ENCODE results near the gene ASPA. TPM values are rescaled to one million over a fixed set of nuclear protein-coding genes. Genes with fewer than 3 reads are reported as not detected.

ASPA gene
- total RNA-seq, 2 experiments from 2014 or later, result not detected

- ChIA-PET CTCF (no interaction called here), POLR2A (no interaction called here)
Measured at GRCh38 chr17:3532106-3532858, 56.5 kb downstream of the ASPA start.

DNA sequence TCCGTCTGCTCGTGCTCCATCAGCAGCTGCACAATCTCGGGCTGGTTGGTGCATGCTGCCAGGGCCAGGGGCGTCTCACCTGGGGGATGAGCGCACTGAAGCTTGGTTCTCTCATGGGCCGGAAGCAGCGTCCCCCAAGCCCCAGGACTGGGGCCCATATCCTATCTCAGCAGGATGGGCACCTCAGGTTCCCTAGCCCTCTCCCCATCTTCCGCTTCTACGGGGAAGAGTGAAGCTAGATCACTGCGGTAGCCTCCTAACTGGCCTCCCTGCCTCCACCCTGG, 57.0 kb downstream of the ASPA start:
- ChIA-PET CTCF (no interaction called here), POLR2A (no interaction called here)

DNA sequence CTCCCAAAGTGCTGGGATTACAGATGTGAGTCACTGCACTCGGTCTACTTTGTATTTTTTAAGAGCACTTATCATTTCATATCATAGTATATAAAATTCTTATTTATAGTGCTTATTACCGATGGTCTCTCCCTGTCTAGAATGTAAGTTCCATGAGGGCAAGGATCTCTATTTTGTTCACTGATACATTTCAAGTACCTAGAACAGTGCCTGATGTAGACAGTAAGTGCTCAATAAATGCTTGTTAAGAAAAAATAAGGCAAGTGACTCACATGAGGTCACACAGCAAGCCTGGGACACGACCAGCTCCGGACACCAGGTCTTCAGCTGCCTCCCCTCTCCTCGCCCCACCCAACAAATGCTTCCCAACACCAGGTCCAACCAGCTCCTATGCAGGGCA, 58.0 kb downstream of the ASPA start:
- ChIA-PET POLR2A (no interaction called here), CTCF (no interaction called here)

DNA sequence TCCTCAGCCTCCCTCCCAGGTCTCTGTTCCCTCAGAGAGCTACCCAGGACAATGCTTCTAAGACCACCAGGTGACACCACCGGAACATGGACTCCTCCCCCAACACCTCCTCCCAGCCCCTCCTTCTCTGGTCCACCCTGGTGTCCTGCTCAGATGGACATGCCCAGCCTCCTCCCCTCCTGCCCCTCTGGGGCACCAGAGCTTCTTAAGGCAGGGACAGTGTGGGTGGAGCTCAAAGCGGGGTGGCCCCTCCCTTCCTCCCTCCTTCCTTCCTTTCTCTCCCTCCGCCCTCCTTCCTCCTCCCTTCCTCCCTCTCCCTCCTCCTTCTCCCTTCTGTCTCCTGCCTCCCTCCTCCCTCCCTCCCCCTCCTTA, 59.1 kb downstream of the ASPA start:
- POLR2A ChIA-PET, result no interaction called here
- CTCF ChIA-PET, result interaction anchor here (0.6 kb wide), 1 partner anchor 308 kb away, joined by 3 read pairs; no protein-coding TSS in a partner anchor

- POLR2A ChIA-PET, result no interaction called here
- CTCF ChIA-PET, result interaction anchor here (0.6 to 1.0 kb wide), 3 partner anchors 13 to 308 kb away, joined by 3 read pairs; no protein-coding TSS in a partner anchor
Measured at GRCh38 chr17:3535253-3535995, 59.6 kb downstream of the ASPA start.

DNA sequence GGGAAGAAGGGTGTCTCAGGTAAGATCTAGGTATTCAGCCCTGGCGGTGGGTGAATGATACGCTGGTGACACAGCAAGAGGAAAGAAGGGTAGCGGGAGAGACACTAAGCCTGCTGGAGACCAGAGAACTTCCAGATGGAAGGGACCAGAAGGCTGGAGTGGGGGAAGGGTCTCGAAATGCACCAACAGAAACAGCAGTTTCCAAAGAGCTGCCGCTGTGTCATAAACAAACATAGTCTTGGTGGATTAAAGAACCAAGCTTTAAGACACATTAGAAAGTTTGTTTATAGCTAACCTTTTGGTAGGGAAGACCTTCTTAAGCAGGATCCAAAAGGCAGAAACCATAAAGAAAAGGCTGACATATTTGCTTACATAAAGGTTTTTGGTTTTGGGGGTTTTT, 60.9 kb downstream of the ASPA start:
- ChIA-PET POLR2A (no interaction called here), CTCF (no interaction called here)

DNA sequence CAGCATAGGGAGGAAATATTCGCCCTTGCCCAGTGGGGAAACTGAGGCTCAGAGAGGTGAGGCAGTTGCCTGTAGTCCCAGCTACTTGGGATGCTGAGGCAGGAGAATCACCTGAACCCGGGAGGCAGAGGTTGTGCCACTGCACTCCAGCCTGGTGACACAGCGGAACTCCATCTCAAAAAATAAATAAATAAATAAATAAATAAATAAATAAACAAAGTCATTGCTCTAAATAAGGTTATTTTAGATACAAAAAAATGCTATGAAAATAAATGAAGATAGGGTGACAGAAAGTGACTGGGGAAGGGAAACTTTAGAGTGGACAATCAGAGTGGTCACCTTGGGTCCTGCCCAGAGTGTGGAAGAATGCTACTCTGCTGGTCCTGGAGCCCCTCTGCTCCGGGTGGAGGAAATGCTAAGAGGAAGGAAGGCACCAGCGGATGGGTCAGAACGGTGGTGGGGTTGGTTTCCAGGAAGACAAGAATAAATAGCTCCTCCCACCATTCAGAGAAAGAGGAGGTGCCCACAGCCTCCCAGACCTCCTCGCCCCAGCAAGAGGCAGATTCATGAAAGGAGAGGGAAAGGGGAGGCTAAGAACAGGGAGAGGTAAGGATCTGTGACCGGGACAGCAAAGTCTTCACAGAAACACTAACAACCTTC, 64.2 kb downstream of the ASPA start:
- ChIA-PET POLR2A (no interaction called here), CTCF (interaction anchor here (0.6 kb wide), 1 partner anchor 349 kb away, joined by 3 read pairs; no protein-coding TSS in a partner anchor)

DNA sequence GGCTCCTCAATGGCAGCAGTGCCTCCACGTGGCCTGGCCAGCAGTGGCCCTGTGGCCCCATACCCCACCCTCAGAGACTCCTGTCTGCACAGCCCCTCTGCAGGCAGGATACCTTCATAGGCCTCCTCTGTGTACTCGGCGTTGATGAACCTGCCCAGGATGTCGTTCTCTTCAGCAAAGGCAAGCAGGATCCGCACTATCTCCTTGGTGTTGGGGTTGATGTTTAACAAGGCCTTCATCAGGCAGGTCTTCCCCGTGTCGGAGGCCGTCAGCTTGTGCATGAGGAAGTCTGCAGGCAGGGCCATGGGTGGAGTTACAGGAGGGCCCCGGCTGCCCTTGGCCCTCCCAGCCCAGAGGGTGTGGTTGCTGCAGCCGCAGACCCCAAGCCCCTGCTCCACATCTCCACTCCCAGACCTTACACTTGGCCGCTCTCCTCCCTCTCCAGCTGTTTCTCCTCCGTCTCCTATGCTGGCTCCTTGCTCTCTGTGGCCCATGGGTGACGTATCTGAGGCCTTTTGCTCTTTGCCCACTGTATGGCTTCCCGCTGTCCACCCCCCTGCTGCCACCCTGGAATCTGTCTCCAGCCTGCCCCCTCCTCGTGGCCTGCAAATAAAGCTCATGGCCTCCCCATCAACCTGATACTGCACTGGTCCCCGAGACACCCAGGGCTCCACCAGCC, 66.8 kb downstream of the ASPA start:
- ChIA-PET POLR2A (no interaction called here), CTCF (no interaction called here)

- CTCF ChIA-PET, result no interaction called here
- POLR2A ChIA-PET, result no interaction called here
Measured at GRCh38 chr17:3543453-3543852, 67.7 kb downstream of the ASPA start.

GRCh38 chr17:3544365-3544764, 68.6 kb downstream of the ASPA start:
- ChIA-PET CTCF (no interaction called here), POLR2A (no interaction called here)

GRCh38 chr17:3545151-3545550, 69.4 kb downstream of the ASPA start:
- CTCF ChIA-PET, result no interaction called here
- POLR2A ChIA-PET, result no interaction called here

- CTCF ChIA-PET, result no interaction called here
- POLR2A ChIA-PET, result no interaction called here
Measured at GRCh38 chr17:3546521-3546920, 70.7 kb downstream of the ASPA start.

GRCh38 chr17:3546997-3547396, 71.2 kb downstream of the ASPA start:
- CTCF ChIA-PET, result no interaction called here

GRCh38 chr17:3547628-3548027, 71.8 kb downstream of the ASPA start:
- ChIA-PET POLR2A (no interaction called here), CTCF (interaction anchor here (1.3 kb wide), 1 partner anchor 12 kb away, joined by 3 read pairs; no protein-coding TSS in a partner anchor)

More at GRCh38 chr17:3546997-3547396, 71.2 kb downstream of the ASPA start:
- POLR2A ChIA-PET, result no interaction called here

GRCh38 chr17:3549610-3550162, 73.9 kb downstream of the ASPA start:
- POLR2A ChIA-PET, result no interaction called here
- CTCF ChIA-PET, result no interaction called here

GRCh38 chr17:3551189-3551588, 75.4 kb downstream of the ASPA start:
- CTCF ChIA-PET, result no interaction called here
- POLR2A ChIA-PET, result no interaction called here

- ChIA-PET CTCF (no interaction called here), POLR2A (no interaction called here)
Measured at GRCh38 chr17:3552916-3553315, 77.1 kb downstream of the ASPA start.

Measured in activated CD8-positive, alpha-beta memory T cell treated with anti-CD3 and anti-CD28 coated beads for 36 hours (primary cell).